Prostate gland (tissue), 2 donors: Measurements from ENCODE around the gene CC2D1B. TPM values are rescaled to one million over a fixed set of nuclear protein-coding genes. Genes with fewer than 3 reads are reported as not detected.

Experiments
- DNase-seq: peaks from one replicate; pipeline ENCODE4 v3.0.0-alpha.2; 2019; ENCODE audit warnings: low spot score
- H3K27ac ChIP-seq, 2 donors: fragments of 200-600 bp; sonication (generic); 2 replicates each; pipeline ENCODE4 v1.5.1; 2017 to 2019
- H3K27me3 ChIP-seq: fragments of 200-600 bp; sonication (generic); replicated peaks from 2 replicates; pipeline ENCODE4 v1.5.1; 2019; ENCODE audit not compliant: insufficient read depth
- H3K36me3 ChIP-seq, 2 donors: fragments of 200-600 bp; sonication (generic); 1 replicate in 1 of 2; 2 replicates in 1 of 2; pipeline versions ENCODE4 v1.5.1 to v1.8.1; 2017 to 2019
- H3K4me1 ChIP-seq: fragments of 200-600 bp; sonication (generic); replicated peaks from 2 replicates; pipeline ENCODE4 v1.5.1; 2019
- H3K4me3 ChIP-seq, 2 donors: fragments of 200-600 bp; sonication (generic); 2 replicates each; pipeline ENCODE4 v1.5.1; 2017 to 2019
- H3K9me3 ChIP-seq: fragments of 200-600 bp; sonication (generic); 2 replicates; pipeline ENCODE4 v1.5.1; 2017
- POLR2A ChIP-seq: fragments of 450-650 bp; IDR thresholded peaks from one replicate; pipeline ENCODE4 v1.6.1; 2016; ENCODE audit warnings: antibody characterized with exemption, mild to moderate bottlenecking
- POLR2AphosphoS5 ChIP-seq: sonication (generic); formaldehyde crosslinking; IDR thresholded peaks from one replicate; pipeline ENCODE4 v1.6.1; 2017; ENCODE audit warnings: antibody characterized with exemption
- WGBS: methylation state at CpG from one replicate; pipeline ENCODE4 v1.1.5; 2018; 5-methylcytosine and 5-hydroxymethylcytosine counted together
- intact Hi-C: fragments of 100-400 bp; cut with DNase I; formaldehyde crosslinking; loops from one replicate; pipeline ENCODE4 v1.14.2; 2022
- total RNA-seq, 2 donors: library from RNA; depleted of rRNA; stranded (reverse); fragments of >200 nt; gene quantifications; one replicate each; pipeline ENCODE4 v1.1.0, GENCODE V29; 2016
- TF ChIP-seq, protein P1 (sequence below), 4 experiments: fragments of 200-600 bp in 2 of 4; fragments of 450-650 bp in 2 of 4; sonication (generic) in 2 of 4; IDR thresholded peaks; 1 replicate in 3 of 4; 2 replicates in 1 of 4; pipeline ENCODE4 v1.5.1; 2016 to 2019; ENCODE audit warnings: antibody characterized with exemption in 4 of 4, mild to moderate bottlenecking in 2 of 4, moderate library complexity in 2 of 4

Gene CC2D1B
- total RNA-seq, 2 donors from 2014 or later, result 24.2 to 43.9 TPM

DNA sequence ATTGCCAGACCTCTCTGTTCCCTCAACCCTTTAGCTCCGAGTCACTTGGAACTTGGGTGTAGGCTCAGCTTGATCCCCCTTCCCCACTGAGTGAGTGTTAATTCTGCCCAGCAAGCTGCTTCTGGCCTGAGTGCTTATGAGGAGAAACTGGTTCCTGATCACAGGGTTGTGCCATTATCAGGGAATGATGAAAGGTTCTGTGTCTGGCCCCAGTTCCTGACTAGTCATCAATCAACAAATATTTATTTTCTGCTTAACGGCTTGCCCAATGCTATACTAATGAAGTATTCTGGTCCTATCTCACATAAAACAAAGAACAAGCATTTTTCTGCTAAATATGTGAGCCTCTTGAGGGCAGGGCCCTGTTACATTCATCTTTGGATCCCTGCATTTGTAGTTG is 20.8 kb downstream of the CC2D1B start:
- no peaks in the 10 kb centered on the region for H3K9me3 ChIP-seq
- intact Hi-C loops, result no loop called here
- no peaks in the 10 kb centered on the region for H3K36me3 ChIP-seq
- 42% methylated on average over 2 of the region's 2 CpGs for WGBS
- H3K4me3 ChIP-seq, result no peak overlapping the region
- H3K27ac ChIP-seq, result no peak overlapping the region
- no peaks in the 10 kb centered on the region for H3K27me3 ChIP-seq
- H3K4me1 ChIP-seq, result no peaks in the 10 kb centered on the region
- TF ChIP-seq POLR2A (no peak), POLR2AphosphoS5 (no peak)
- TF ChIP-seq, protein P1, sequence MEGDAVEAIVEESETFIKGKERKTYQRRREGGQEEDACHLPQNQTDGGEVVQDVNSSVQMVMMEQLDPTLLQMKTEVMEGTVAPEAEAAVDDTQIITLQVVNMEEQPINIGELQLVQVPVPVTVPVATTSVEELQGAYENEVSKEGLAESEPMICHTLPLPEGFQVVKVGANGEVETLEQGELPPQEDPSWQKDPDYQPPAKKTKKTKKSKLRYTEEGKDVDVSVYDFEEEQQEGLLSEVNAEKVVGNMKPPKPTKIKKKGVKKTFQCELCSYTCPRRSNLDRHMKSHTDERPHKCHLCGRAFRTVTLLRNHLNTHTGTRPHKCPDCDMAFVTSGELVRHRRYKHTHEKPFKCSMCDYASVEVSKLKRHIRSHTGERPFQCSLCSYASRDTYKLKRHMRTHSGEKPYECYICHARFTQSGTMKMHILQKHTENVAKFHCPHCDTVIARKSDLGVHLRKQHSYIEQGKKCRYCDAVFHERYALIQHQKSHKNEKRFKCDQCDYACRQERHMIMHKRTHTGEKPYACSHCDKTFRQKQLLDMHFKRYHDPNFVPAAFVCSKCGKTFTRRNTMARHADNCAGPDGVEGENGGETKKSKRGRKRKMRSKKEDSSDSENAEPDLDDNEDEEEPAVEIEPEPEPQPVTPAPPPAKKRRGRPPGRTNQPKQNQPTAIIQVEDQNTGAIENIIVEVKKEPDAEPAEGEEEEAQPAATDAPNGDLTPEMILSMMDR (IDR thresholded peaks at IDR 0.05), result no peak
- no peak for DNase-seq

- TF ChIP-seq POLR2AphosphoS5 (no peak), POLR2A (no peak)
- TF ChIP-seq, protein P1 (IDR thresholded peaks at IDR 0.05), result no peak
- Histone ChIP-seq H3K27me3 (no peaks in the 10 kb centered on the region), H3K4me3 (no peak overlapping the region), H3K9me3 (no peaks in the 10 kb centered on the region), H3K4me1 (no peaks in the 10 kb centered on the region), H3K27ac (no peak overlapping the region), H3K36me3 (no peaks in the 10 kb centered on the region)
- WGBS, result 87% methylated on average over 3 of the region's 3 CpGs
- intact Hi-C loops, result no loop called here
- no peak for DNase-seq
These were observed 22.0 kb downstream of the CC2D1B start for GRCh38 chr1:52343979-52344378.

DNA sequence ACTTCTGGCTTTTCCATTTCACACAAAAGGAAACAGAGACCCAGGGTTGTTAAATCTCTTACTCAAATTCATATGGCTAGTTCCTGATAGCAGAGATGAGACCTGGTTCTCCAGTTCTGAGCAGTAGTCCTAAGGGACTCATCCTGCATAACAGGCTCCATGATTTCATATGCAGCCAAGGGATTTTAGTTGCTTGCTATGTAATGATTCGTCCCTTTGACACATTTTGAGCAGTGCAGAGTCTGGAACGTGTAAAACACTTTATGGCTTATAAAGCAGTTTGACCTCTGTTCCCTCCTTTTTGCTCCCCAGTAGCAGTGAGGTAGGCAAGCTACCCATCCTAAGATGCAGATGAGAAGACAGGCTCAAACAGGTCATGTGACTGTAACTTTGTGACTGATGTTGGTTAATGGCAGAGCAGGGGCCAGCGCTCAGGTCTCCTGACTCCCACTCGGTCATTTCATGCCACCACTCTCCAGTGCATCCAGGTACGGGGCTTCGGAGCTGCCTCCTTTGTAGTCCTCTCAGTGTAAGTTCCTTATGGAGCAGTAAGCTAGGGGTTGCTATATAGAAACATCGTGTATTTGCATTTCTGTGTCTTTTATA is 24.2 kb downstream of the CC2D1B start:
- Histone ChIP-seq H3K4me3 (no peak overlapping the region), H3K9me3 (no peaks in the 10 kb centered on the region), H3K27ac (no peak overlapping the region), H3K27me3 (no peaks in the 10 kb centered on the region), H3K36me3 (no peaks in the 10 kb centered on the region), H3K4me1 (no peaks in the 10 kb centered on the region)
- TF ChIP-seq POLR2A (no peak), POLR2AphosphoS5 (no peak)
- TF ChIP-seq, protein P1 (IDR thresholded peaks at IDR 0.05), result no peak
- WGBS, result 68% methylated on average over 7 of the region's 7 CpGs
- no peak for DNase-seq
- intact Hi-C loops, result no loop called here

DNA sequence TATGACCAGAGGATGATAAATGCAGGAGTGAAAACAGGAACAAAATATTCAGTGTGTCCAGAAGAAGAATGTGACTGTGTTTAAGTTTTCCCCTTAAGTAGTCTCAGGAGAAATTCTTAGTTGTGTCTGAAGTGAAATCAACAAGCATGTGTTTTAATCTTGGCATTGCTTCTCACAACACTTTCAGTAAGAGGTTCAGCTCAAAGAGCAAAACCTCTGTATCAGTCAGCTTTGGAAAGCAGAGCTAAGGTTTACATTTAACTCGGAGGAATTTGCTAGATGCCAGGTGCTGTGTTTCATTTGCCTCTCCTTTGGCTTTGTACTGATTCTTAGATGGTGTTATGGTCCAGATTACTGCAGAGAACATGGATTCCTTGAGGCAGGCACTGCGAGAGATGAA is 28.6 kb downstream of the CC2D1B start:
- Histone ChIP-seq H3K27ac (no peak overlapping the region), H3K27me3 (no peaks in the 10 kb centered on the region), H3K4me1 (no peaks in the 10 kb centered on the region), H3K9me3 (no peaks in the 10 kb centered on the region), H3K4me3 (no peak overlapping the region), H3K36me3 (no peaks in the 10 kb centered on the region)
- 83% methylated on average over 2 of the region's 2 CpGs for WGBS
- intact Hi-C loops, result no loop called here
- no peak for DNase-seq
- TF ChIP-seq, protein P1 (IDR thresholded peaks at IDR 0.05), result no peak
- no peak for TF ChIP-seq POLR2A
- no peak for TF ChIP-seq POLR2AphosphoS5

DNA sequence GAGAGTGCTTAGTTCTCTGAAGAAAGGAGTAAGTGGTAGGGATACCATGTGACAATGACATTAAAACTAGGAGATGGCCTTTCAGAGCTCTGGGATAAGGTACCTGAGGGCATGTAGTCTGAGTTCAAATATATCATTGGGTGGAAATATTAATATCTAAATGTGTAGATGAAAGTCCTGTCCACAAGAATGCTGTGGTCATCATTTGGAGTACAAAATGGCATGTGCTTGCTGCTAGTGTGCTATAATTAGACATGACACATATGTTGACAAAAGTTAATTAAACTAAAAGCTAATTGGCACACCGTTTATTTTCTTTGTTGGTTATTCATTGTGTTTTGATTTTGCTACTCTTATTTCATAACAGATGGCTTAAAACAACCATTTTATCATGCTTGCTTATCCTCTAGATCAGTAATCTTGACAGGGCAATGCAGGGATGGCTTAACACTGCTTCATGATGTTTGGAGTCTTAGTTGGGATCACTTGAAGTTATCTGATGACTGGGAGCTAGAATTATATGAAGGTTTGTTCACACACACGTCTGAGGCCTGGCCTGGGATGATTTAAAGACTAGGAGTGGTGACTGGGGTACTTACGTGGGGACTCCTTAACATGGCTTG is 31.0 kb downstream of the CC2D1B start:
- Histone ChIP-seq H3K4me3 (no peak overlapping the region), H3K36me3 (no peaks in the 10 kb centered on the region), H3K9me3 (no peaks in the 10 kb centered on the region), H3K27me3 (no peaks in the 10 kb centered on the region), H3K27ac (no peak overlapping the region), H3K4me1 (no peaks in the 10 kb centered on the region)
- WGBS, result 84% methylated on average over 3 of the region's 3 CpGs
- DNase-seq, result no peak
- TF ChIP-seq POLR2AphosphoS5 (no peak), POLR2A (no peak)
- TF ChIP-seq, protein P1 (IDR thresholded peaks at IDR 0.05), result no peak
- intact Hi-C loops, result no loop called here
